Activated T-cell treated with anti-CD3 and anti-CD28 coated beads for 48 hours (primary cell): ENCODE data around the gene KLRB1.
"Not testable (repeated sequence)": the region's sequence is repeated elsewhere in the genome, so short reads cannot be mapped to it uniquely, and the experiment has no call there.

ENCODE experiments used
- DNase-seq: peaks from one replicate; pipeline ENCODE4 v3.0.0-alpha.2; 2020; ENCODE audit warnings: low read depth

The KLRB1 gene

DNA sequence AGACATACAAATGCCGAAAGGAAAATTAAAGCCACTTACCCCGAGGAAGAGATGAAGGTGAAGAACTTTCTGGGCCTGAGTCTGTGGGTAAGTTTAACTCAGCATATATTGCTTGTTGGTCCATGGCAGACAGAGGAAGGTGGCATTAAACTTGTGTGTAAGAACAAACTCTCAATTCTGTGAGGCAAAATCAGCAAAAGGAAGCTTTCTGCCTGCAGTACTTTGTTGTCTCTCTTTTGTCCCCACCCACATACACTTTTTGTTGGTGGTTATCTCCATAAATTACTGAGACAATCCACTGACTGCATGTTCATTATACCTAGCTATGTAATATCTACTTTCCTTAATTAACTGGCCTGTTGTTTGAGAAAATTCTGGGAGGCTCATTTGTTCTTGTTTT, at the start of gene KLRB1:
Gene KLRB1 (minus strand): TSS at position 201 of the 400 bp plus-strand sequence. CDS start 77 bp downstream, at position 124.
- DNase-seq = no peak

DNA sequence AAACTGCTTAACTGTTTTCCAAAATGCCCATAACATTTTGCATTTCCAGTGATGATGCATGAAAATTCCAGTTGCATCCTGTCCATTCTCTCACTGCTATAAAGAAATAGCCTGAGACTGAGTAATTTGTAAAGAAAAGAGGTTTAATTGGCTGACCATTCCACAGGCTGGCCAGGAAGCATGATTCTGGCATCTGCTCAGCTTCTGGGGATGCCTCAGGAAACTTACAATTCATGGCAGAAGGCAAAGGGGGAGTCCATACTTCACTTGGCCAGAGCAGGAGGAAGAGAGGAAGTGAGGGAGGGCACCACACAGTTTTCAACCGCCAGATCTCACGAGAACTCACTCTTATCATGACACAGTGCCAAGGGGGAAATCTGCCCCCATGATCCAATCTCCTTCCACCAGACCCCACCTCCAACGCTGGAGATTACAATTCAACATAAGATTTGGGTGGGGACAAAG, 43.6 kb upstream of the KLRB1 start:
- DNase-seq = peak; percentile 59

DNA sequence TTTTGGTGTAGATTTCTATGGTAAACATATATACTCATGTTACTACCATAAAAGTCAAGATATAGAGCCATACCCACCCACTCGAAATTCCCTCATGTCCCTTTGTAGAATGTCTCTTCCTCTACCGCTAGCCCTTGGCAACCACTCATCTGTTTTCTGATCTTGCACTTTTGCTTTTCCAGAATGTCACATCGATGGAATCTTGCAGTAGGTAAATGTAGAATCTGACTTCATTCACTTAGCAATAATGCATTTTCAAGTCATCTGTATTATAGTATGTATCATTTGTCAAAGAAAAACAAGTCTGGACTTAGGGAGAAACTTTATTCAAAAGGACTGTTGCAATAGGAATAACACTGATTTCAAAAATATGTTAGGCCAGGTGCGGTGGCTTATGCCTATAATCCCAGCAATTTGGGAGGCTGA, 42.4 kb upstream of the KLRB1 start:
- DNase-seq = no peak

DNA sequence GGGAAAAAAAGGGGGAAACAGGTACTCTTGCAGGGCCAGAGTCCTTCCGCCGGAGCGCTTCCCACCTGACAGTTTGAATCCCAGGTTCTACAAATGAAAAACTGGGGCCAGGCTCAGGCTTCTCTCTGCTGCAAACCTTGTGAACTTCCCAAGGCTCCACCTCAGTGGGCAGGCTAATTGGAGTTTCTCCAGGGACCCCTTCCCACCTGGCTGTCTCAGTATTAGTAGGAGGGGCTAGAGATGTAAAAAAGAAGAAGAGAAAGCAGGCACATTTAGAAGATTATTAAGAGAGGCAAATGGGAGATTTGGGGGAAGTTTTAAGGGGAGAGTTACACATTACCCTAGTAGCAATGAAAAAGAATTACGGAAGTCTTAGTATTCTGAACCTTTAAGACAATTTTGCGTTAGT, 41.8 kb upstream of the KLRB1 start:
- DNase-seq = no peak

DNA sequence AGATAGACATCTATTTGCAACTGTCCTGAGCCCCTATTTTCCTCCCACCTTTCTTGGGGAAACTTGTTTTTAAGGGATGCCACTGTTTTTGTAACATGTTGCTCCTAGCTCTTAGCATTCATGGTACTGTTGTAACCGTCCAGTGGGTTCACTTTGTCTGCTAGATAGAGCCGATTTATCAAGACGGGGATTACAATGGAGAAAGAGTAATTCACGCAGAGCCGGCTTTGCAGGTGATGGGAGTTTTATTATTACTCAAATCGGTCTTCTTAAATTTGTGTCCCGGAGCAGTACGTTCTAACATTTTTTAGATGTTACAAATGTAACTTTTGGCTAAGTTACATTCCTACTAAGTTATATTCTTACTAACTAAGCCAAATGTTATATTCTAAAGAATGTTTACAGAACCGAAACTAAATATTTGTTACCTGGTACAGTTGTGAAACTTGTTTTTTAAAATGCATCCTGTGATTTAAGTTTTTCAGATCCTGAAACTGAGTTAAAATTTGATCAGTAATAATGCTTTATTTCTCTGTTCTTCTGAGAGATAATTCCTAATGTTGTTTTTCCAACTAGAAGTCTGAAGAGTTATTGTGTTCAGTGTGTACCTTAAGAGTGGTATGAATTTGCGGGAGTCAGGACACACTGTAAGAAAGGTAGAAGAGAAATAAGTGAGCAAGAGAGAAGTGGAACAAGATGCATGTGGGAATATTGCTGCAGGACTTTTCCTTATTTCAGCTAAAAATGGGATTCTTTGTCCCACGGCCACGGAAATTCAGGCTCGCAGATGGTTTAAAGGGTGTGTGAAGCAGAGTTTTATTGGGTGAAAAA, 41.2 kb upstream of the KLRB1 start:
- DNase-seq = no peak

DNA sequence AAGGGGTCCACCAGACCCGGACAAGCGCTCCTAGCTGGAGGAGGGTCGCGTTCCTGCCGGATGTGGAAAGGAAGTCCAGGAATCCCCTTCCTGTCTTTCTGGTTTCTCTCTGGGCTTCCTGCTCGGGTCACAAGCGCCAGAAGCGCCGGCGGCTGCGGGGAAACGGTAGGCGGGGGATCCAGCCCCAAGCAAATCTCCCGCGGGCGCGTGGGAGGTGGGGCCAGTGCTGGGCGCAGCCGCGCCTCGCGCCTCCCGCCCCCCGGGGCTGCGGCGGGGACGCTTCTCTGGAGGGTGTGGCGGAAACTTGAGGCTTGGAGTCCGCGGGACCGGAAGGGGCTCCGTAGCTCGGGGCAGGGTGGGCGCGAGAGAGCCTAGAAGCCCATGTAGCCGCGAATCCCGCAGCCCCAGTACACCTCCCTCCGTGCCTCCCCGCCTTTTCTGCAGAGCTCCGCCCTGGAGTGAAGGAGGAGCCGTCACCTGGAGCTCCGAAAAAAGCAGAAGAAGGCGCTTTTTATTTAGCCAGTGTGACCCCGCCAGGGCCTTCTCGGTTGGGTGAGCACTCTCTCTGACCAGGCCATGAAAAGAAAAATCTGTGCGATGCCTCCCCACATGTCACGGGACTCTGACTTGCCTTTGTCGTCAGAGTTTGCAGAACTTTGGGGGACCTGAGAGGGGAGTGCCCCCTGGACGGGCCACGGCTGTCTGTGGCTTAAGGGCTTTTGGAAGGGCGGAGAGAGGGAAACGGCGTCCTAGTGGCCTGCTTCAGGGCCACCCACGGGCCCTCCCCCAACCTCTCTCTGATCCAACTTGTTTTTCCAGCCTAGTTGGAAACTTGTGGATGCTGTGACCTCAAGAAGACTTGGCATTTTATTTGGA, 40.3 kb upstream of the KLRB1 start:
- peak; percentile 91 for DNase-seq

DNA sequence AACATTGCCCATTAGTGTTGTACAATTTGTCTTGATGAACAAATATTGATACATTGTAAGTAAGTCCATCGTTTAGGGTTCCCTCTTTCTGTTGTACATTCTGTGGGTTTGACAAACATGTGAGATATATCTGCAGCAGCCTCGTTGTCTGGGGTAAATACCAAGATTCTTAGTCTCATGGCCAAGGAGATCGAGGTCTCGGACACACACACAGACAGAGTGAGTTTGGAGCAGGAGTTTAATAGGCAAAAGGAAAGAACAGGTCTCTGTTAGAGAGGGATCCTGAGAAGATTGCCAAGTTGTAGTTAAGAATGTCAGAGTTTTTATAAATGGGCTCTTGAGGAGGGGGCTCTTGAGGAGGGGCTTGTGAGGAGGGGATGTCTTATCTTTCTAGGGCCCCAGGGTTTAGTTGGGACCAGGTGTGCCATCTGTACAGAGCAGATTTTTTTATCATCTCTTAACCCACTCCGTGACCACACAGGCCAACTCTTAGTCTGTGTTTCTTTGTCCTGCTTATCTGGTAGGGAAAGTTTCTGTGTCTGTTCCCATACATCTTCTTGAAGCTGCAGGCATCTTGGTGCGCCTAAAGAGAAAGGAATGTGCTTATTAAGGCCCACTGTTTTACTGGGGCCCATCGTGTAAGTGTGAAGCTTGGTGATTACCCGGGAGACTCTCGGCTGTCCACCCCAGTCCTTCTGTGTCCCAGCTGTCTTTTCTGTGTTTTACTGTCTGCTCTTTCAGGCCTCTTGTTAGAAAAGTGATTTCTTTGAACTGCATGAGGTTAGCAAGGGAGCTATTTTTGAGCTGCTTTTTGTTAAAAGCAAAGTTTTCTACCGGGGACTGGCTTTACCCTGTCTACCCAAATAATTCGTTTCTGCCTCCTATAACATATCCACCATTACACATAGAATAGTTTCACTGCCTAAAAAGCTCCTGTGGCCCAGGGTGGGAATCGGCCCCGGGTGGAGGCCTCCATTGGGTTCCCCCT, 39.4 kb upstream of the KLRB1 start:
- DNase-seq = no peak

DNA sequence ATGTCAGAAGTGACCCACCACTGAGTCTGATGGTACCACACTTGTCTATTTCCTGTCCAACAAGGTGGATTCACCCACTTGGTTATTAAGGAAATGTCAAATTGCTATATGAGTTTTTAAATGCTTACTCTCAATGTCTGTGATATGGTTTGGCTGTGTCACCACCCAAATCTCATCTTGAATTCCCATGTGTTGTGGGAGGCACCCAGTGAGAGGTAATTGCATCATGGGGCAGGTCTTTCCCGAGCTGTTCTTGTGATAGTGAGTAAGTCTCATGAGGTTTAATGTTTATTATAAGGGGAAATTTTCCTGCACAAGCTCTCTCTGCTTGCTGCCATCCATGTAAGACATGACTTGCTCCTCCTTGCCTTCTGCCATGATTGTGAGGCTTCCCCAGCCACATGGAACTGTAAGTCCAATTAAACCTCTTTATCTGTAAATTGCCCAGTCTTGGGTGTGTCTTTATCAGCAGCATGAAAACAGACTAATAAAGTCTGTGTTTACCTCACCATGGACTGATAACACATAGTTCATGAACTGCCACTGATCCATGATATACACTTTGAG, 37.4 kb upstream of the KLRB1 start:
- DNase-seq = not testable (repeated sequence)

DNA sequence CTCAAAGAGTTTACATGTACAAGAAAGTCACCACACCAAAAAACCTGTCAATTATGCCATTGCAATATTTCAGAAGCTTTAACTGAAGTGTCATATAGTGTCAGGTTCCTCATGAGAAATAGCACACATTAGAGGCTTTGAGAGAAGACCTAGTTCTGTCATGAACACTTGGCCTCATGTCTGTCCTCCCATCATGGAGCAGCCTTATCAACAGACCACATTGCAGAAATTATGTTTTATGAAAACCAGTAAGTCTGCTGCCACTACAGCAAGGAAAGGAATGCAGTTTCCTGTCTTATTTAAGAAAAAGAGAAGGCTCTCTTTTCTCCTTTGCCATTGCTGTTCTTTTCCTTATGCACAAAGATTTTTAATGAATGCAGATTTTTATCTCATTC, 35.5 kb upstream of the KLRB1 start:
- no peak for DNase-seq

DNA sequence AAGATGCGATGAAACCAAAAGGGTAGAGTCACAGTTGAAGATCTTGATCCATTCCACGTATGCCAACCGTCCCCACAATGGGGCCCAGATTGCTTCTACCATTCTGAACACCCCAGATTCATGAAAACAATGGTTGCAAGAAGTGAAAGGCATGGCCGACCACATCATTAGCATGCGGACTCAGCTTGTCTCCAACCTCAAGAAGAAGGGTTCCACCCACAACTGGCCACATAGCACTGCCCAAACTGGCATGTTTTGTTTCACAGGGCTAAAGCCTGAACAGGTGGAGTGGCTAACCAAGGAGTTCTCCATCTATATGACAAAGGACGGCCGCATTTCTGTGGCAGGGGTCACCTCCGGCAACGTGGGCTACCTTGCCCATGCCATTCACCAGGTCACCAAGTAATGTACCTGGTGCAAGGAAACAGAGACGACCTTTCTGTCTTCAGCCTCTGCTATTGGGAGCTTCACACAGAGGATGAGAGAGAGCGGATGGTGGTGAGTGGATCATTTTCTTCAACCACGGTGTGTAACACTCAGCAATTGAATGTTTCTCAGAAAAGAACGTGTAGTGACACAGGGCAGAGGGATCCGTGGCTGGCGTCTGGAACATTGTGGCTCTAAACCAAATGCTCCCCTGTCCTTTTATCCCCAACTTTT, 35.0 kb upstream of the KLRB1 start:
- DNase-seq = no peak

DNA sequence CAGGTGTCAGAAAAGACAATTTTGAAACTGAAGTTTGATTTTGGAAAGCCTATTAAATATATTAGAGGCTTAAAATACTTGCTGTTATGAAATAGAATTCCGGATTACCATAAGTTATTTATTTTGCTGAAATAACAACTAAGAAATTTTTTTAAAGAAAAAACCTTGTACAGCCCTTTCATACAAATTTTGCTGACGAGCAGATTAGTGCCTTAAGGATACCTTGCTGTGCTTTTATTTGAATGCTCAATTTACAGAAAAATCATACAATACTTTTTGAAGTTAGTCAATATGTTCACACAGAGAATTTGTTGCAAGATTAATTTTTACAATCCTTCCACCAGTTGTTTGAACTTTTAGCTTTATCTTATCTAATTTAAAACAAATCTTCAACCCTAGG, 32.3 kb upstream of the KLRB1 start:
- DNase-seq = no peak

DNA sequence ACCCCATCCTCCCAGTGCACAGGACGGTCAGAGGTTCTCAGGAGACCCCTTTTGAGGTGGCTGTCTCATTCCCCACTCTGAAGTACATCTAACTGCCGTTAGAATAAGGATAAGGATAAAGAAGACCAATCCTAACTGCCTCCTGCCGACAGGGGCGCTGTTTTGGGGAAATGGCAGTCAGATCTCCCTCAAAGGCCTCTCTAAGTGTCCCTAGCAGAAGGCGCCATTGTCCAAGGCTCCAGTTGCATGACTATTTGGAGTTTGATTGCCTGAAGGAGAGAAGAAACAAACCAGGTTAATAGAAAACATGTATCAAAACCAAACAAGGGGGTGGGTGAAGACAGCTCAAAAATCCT, 29.1 kb upstream of the KLRB1 start:
- DNase-seq = no peak

DNA sequence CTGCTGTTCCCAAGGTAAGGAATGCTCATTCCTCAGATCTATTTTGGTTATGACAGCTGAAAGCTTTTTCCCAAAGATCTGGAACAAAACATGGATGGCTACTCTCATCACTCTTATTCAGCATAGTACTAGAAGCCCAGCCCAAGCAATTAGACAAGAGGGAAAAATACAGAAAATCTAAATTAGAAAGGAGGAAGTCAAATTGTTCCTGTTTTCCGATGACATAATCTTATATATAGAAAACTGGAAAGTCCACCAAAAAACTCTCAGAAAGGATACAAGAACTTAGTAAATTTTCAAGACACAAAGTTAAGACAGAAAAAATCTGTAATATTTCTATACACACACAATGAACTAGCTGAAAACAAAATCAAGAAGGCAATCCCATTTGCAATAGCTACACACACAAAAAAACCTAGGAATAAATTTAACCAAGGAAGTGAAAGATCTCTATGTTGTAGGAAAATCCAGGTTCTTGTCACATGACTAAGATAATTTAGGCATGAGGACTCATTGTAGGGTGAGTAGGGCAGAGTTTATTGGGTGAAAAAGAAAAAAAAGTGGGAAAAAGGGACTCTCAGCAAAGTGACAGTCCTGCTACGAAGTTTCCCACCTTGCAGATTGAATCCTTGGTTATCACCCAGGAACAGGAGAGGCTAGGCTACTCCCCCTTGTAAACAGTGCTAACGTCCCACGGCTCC, 28.6 kb upstream of the KLRB1 start:
- DNase-seq = no peak

DNA sequence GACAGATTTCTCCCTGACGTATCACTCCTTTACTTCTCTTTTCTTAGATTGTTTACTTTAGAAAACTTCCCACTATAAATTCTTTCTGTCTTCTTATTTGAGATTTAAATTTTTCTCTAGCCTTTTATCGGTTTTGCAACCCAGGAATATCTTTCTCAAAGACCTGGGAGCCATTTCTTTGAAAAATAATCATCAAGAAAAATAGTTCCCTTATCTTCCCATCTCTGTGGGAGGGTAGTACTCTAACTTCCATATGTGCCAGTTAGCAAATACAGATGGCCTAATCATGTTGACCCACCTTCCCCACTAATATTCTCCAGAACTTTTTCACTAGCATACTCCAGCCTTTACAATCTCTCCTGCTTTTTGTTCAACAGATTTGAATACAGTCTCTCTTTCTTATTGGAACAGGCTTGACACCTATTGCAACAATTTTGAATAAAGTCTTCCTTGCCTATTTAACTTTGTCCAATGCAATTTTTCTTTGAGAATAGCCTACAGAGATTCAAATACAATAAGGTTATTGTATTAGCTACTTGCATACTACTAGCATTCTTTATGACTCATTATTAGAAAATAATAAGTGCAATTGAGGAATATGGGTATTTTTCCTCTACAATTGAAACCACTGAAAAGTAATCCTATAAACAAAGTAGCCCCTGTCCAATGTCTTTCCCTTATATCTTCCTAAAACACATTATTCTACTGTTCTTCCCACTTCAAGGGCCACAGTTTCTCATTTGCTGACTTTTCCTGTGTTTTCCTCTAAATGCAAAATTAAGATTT, 27.4 kb upstream of the KLRB1 start:
- DNase-seq = no peak

DNA sequence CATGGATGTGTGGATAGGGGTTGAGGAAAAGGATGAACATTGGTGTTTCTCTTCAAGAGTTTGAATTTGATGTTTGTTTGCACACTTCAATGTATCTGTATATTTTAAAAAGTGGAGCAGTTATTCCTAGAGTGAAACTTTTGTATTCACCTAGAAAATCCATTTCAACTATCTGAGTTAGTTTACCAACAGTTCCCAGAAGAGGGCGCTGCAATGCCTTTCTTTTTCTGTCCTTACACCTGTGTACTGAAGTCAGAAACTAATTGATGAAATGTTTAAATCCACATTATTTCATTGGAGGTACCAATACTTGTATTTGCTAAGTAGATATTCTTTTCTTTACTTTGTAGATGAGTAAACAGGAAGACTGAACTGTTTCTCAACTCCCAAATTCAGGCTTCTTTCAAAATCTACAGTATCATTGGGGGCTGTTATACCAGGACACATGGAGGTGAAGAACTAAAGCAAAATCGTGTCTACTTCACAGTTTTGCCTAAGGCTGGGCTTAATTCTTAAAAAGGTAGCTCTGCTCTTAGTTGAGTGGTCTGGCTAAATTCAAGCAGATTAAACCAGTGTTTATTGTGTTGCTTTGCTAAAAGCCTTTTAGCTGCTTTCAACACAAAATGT, 26.6 kb upstream of the KLRB1 start:
- DNase-seq = peak; percentile 53

DNA sequence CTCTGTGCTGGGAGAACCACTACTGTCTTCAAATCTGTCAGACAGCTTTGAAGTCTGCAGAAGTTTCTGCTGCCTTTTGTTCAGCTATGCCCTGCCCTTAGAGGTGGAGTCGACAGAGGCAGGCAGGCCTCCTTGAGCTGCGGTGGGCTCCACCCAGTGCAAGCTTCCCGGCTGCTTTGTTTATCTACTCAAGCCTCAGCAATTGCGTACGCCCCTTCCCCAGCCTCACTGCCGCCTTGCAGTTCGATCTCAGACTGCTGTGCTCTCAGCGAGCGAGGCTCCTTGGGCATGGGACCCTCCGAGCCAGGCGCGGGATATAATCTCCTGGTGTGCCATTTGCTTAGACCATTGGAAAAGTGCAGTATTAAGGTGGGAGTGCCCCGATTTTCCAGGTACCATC, 25.1 kb upstream of the KLRB1 start:
- no peak for DNase-seq

DNA sequence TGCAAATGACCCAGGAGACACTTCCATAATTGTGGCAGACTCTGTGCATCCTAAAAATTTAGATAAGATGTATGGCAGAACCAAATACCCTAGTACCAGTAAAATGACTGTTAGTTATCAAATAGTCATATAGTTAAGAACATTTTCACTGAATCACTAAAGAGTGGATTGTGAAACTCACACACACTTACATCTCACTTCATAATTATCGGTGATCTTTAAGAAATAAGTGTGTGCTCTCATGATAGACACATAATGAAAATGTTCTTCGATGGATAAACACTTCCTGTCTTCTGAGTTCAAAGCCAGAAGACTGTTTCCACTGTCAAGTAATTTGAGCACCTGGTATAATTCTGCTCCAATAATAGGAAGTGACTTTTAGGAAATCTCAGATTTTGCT, 19.1 kb upstream of the KLRB1 start:
- no peak for DNase-seq

DNA sequence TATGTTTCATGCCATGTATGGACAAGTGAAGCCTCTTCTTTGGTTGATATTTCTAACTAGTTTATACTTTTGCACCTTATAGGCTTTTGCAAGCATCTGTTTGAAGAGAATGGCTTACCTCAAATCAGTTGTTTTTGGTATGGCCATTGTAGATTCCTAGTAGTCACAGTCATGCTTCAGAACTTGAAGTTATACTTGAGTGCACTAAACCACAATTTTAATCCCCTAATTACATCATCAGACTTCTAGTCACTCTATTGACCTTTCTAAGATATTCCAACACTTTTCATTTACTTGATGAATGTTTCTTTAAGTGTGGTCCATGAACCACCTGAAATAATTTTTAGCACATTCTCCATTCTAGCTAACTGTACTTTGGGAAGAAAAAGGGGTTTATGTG, 18.6 kb upstream of the KLRB1 start:
- no peak for DNase-seq

DNA sequence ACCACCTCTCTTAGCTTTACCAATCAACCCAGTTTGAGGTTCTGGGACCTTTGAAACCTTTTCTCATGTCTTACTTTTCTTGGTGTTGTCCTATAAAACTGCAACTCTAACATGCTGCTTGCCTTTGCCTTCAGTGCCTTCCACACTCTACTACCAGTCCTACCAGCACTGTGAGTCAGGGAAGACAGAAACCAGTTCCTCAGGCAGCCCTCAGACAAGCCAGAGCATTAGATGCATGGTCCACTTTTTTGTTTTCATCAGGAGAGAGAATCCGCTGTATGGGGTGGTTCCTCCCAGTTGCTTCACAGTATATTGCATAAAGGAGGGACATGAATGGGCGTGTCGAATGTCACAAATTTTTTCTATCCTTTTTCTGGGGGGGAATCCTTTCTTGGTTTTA, 17.3 kb upstream of the KLRB1 start:
- no peak for DNase-seq
